MCF 10A (cell line): ENCODE results near the gene ADCK2. TPM values are rescaled to one million over a fixed set of nuclear protein-coding genes. Genes with fewer than 3 reads are reported as not detected.

Experiments used
- BruUV-seq: library from RNA; stranded (reverse); fragments of 400-500 nt; replicated peaks from 2 replicates; lab custom pipeline; 2021; lab: Mats Ljungman, UMichigan
- CTCF ChIA-PET: fragments of 300-600 bp; sonication (Branson Sonifier 250); formaldehyde crosslinking; extraction: SDS; loops from one replicate; lab custom pipeline; 2021; ENCODE audit warnings: antibody characterized with exemption, inconsistent platforms; lab: Yijun Ruan, JAX
- POLR2A ChIA-PET: fragments of 300-600, 350-650 bp; sonication (Branson Sonifier 250); formaldehyde crosslinking; extraction: SDS; loops from one replicate; lab custom pipeline; 2020; ENCODE audit warnings: antibody characterized with exemption, inconsistent platforms; lab: Yijun Ruan, JAX
- DNase-seq: peaks from one replicate; pipeline ENCODE4 v3.0.0-alpha.2; 2018; ENCODE audit not compliant: unreplicated experiment
- H3K27ac Mint-ChIP-seq: one replicate; pipeline ENCODE4 v1.8.0; 2022; ENCODE audit warnings: mild to moderate bottlenecking, low read depth, mixed read lengths; ENCODE audit not compliant: unreplicated experiment
- H3K27me3 Mint-ChIP-seq: one replicate; pipeline ENCODE4 v1.8.0; 2022; ENCODE audit warnings: mixed read lengths; ENCODE audit not compliant: insufficient read depth, unreplicated experiment
- H3K36me3 Mint-ChIP-seq: one replicate; pipeline ENCODE4 v1.8.0; 2022; ENCODE audit warnings: mild to moderate bottlenecking, moderate library complexity, mixed read lengths; ENCODE audit not compliant: insufficient read depth, unreplicated experiment
- H3K4me1 Mint-ChIP-seq: one replicate; pipeline ENCODE4 v1.8.0; 2022; ENCODE audit warnings: mixed read lengths; ENCODE audit not compliant: insufficient read depth, unreplicated experiment
- H3K4me3 Mint-ChIP-seq: one replicate; pipeline ENCODE4 v1.8.0; 2022; ENCODE audit warnings: mild to moderate bottlenecking, moderate library complexity, mixed read lengths; ENCODE audit not compliant: unreplicated experiment
- H3K9me3 Mint-ChIP-seq: one replicate; pipeline ENCODE4 v1.8.0; 2022; ENCODE audit warnings: mixed read lengths; ENCODE audit not compliant: unreplicated experiment
- intact Hi-C: fragments of 100-400 bp; cut with micrococcal nuclease; formaldehyde crosslinking; loops from 2 replicates; pipeline ENCODE4 v1.14.1; 2022
- total RNA-seq: library from RNA; stranded (reverse); gene quantifications from 2 replicates; pipeline ENCODE4 v1.2.3, GENCODE V29; 2022
- TF ChIP-seq, protein P1 (sequence below): fragments of 200-600 bp; IDR thresholded peaks from one replicate; pipeline ENCODE4 v1.8.0; 2022; ENCODE audit warnings: antibody characterized with exemption, mild to moderate bottlenecking; ENCODE audit not compliant: unreplicated experiment

The ADCK2 gene
- total RNA-seq, 1 experiment from 2014 or later = 22.2 TPM

DNA sequence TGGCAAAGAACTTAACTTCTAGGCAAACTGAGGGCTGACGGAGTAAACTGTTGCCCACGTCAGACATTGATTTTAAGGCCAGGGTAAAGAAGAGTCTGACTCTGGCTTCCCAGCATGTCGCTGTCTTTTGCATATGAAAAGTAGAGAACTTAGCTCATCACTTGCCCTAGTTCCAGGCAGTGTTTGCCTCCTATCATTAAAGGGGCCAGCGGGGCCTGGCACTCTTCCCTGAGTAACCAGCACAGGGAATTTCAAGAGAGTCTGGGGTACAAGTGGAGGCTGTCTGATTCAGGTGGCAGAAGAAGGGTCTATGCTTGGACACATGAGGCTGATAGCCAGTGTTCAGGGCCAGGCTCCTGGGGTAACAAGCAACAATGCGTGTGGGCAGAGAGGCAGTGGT is 36.9 kb upstream of the ADCK2 start:
- no peak overlapping the region for H3K4me3 Mint-ChIP-seq
- peaks cover 7% of the 10 kb centered on the region for H3K4me1 Mint-ChIP-seq
- no peak for DNase-seq
- peaks cover 16% of the 10 kb centered on the region for H3K27me3 Mint-ChIP-seq
- intact Hi-C loops = no loop called here
- H3K36me3 Mint-ChIP-seq = peaks cover 6% of the 10 kb centered on the region
- TF ChIP-seq, protein P1, sequence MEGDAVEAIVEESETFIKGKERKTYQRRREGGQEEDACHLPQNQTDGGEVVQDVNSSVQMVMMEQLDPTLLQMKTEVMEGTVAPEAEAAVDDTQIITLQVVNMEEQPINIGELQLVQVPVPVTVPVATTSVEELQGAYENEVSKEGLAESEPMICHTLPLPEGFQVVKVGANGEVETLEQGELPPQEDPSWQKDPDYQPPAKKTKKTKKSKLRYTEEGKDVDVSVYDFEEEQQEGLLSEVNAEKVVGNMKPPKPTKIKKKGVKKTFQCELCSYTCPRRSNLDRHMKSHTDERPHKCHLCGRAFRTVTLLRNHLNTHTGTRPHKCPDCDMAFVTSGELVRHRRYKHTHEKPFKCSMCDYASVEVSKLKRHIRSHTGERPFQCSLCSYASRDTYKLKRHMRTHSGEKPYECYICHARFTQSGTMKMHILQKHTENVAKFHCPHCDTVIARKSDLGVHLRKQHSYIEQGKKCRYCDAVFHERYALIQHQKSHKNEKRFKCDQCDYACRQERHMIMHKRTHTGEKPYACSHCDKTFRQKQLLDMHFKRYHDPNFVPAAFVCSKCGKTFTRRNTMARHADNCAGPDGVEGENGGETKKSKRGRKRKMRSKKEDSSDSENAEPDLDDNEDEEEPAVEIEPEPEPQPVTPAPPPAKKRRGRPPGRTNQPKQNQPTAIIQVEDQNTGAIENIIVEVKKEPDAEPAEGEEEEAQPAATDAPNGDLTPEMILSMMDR = no peak
- no peak overlapping the region for H3K27ac Mint-ChIP-seq
- no peaks in the 10 kb centered on the region for H3K9me3 Mint-ChIP-seq
- BruUV-seq = no TSS peak
- CTCF ChIA-PET = interaction anchor here (0.6 to 0.7 kb wide), 2 partner anchors 65 to 166 kb away, joined by 3 to 4 read pairs; no protein-coding TSS in a partner anchor
- POLR2A ChIA-PET = no interaction called here

DNA sequence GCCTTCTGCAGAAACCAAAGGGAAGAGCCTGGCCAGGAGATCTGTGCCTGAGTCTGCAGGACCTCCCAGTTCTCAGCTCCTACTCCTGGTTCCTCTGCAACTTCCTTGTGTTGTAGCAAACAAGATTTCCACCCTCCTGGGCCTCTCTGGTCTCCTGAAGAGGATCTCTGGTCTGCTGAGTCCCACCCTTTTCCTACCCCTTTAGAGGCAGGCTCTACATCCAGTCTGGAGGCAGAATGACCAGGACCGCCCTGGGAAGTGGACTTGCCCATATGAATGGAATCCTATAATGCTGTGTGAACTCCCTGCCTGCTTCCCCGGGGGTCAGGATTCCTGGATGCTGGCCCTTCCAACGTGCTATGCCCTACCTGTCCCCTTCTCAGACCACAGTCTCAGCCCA is 35.3 kb upstream of the ADCK2 start:
- peaks cover 16% of the 10 kb centered on the region for H3K27me3 Mint-ChIP-seq
- peaks cover 6% of the 10 kb centered on the region for H3K36me3 Mint-ChIP-seq
- intact Hi-C loops = no loop called here
- peaks cover 7% of the 10 kb centered on the region for H3K4me1 Mint-ChIP-seq
- H3K27ac Mint-ChIP-seq = no peak overlapping the region
- no peaks in the 10 kb centered on the region for H3K9me3 Mint-ChIP-seq
- DNase-seq = no peak
- BruUV-seq = no TSS peak
- CTCF ChIA-PET = interaction anchor here (0.6 to 1.3 kb wide), 2 partner anchors 16 to 24 kb away, joined by 3 to 4 read pairs; no protein-coding TSS in a partner anchor
- TF ChIP-seq, protein P1 = no peak
- POLR2A ChIA-PET = no interaction called here
- no peak overlapping the region for H3K4me3 Mint-ChIP-seq

DNA sequence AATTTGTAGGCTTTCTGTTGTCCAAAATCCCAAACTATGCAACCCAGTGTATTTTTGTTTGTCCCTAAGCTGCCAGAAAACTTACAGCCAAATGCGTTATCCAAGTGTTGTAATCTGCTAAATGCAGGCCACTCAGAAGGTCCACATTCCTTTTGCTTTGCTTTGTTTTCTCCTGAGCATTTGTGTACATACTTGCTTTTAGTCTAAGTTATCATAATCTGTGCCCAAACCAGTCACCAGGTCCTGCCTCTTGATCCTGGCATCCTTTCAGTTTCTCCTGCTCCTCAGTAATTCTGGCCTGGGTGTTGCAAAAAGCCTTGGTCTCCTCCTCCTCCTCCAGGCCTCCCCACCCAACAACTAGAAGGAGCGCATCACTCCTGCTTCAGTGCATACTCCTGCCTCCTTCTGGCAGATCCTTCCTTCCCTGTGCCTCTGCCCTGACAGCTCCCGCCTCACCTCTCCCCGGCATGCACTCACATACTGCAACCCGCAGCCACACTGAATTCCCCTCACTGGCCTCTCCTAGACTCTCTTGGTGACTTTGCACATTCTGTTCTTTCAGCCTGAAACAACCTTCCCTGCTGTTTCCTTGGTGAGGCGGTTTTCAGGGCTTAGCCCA is 34.5 kb upstream of the ADCK2 start:
- no peaks in the 10 kb centered on the region for H3K9me3 Mint-ChIP-seq
- peaks cover 16% of the 10 kb centered on the region for H3K27me3 Mint-ChIP-seq
- CTCF ChIA-PET = interaction anchor here (0.6 to 1.6 kb wide), 3 partner anchors 15 to 386 kb away, joined by 3 read pairs; no protein-coding TSS in a partner anchor
- TF ChIP-seq, protein P1 = no peak
- POLR2A ChIA-PET = no interaction called here
- peaks cover 7% of the 10 kb centered on the region for H3K4me1 Mint-ChIP-seq
- BruUV-seq = no TSS peak
- peak; percentile 21 for DNase-seq
- H3K27ac Mint-ChIP-seq = no peak overlapping the region
- intact Hi-C loops = no loop called here
- H3K4me3 Mint-ChIP-seq = no peak overlapping the region
- peaks cover 6% of the 10 kb centered on the region for H3K36me3 Mint-ChIP-seq

DNA sequence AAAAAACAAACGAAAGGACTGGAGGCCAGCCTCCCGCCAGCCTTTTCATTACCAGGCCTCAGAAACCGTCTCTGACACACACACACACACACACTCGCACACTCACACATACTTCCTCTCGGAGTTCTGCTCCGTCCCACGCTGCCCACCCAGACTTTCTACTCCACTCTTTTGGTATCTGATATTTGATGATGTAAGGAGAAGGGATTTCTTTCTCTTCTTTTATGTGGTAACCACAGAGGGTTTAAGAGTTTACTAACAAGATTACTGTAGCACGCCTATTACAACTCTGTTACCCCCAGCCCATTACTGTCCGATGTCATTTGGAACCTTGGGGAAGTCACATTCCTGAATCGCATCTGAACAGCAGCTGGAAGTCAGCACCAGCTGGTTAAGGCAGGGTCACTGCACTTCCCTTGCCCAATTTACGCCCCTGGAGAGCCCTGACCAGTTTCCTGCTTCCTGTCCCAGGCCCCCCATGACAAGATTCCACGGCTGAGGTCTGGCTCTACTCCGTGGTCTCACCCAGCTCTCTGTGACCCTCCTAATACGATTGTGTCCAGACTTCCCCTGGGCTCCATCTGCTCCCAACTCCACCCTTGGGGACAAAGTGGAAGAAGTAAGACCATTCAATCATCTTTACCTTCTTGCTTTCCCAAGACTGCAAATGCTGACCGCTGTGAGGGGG is 33.2 kb upstream of the ADCK2 start:
- BruUV-seq = no TSS peak
- CTCF ChIA-PET = interaction anchor here (0.6 to 1.6 kb wide), 2 partner anchors 121 to 126 kb away, joined by 3 read pairs; no protein-coding TSS in a partner anchor
- TF ChIP-seq, protein P1 = no peak
- POLR2A ChIA-PET = no interaction called here
- H3K4me3 Mint-ChIP-seq = peak overlapping the region; percentile 61
- H3K27ac Mint-ChIP-seq = no peak overlapping the region
- peaks cover 6% of the 10 kb centered on the region for H3K36me3 Mint-ChIP-seq
- no peak for DNase-seq
- peaks cover 16% of the 10 kb centered on the region for H3K27me3 Mint-ChIP-seq
- no peaks in the 10 kb centered on the region for H3K9me3 Mint-ChIP-seq
- intact Hi-C loops = no loop called here
- H3K4me1 Mint-ChIP-seq = peaks cover 7% of the 10 kb centered on the region
